ENCODE measurements around the gene CCNL2.
"Not testable (repeated sequence)": the region's sequence is repeated elsewhere in the genome, so short reads cannot be mapped to it uniquely, and the experiment has no call there.

- TF ChIP-seq, protein P1, sequence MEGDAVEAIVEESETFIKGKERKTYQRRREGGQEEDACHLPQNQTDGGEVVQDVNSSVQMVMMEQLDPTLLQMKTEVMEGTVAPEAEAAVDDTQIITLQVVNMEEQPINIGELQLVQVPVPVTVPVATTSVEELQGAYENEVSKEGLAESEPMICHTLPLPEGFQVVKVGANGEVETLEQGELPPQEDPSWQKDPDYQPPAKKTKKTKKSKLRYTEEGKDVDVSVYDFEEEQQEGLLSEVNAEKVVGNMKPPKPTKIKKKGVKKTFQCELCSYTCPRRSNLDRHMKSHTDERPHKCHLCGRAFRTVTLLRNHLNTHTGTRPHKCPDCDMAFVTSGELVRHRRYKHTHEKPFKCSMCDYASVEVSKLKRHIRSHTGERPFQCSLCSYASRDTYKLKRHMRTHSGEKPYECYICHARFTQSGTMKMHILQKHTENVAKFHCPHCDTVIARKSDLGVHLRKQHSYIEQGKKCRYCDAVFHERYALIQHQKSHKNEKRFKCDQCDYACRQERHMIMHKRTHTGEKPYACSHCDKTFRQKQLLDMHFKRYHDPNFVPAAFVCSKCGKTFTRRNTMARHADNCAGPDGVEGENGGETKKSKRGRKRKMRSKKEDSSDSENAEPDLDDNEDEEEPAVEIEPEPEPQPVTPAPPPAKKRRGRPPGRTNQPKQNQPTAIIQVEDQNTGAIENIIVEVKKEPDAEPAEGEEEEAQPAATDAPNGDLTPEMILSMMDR (IDR thresholded peaks at IDR 0.05; ENCODE audit: low read depth, low read length) = not testable (repeated sequence)
- TF ChIP-seq EZH2phosphoT487 (IDR thresholded peaks at IDR 0.05; ENCODE audit: low read depth) = not testable (repeated sequence)
Measured at GRCh38 chr1:1417396-1417795, 18.3 kb upstream of the CCNL2 start.
